ENCODE results near the gene GLTPD2.

DNA sequence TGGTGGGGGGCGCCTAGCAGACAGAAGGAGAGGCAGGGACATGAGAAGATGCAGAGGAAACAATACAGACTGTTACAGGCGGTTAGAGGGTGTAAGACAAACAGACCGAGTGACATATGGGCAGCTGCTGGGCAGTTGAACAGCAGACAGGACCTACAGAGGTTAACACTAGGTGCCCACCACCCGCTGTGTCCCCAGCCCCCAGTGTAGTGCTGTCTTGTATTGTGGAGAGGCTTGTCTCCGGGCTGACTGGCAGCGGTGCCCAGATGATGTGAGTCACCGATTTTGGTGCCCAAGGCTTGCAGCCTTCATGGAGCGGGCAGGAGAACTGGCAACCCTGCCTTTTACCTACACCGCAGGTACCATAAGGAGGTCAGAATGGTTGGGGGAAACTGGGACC lies 46.6 kb upstream of the GLTPD2 start:
- TF ChIP-seq, protein P1, sequence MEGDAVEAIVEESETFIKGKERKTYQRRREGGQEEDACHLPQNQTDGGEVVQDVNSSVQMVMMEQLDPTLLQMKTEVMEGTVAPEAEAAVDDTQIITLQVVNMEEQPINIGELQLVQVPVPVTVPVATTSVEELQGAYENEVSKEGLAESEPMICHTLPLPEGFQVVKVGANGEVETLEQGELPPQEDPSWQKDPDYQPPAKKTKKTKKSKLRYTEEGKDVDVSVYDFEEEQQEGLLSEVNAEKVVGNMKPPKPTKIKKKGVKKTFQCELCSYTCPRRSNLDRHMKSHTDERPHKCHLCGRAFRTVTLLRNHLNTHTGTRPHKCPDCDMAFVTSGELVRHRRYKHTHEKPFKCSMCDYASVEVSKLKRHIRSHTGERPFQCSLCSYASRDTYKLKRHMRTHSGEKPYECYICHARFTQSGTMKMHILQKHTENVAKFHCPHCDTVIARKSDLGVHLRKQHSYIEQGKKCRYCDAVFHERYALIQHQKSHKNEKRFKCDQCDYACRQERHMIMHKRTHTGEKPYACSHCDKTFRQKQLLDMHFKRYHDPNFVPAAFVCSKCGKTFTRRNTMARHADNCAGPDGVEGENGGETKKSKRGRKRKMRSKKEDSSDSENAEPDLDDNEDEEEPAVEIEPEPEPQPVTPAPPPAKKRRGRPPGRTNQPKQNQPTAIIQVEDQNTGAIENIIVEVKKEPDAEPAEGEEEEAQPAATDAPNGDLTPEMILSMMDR (IDR thresholded peaks at IDR 0.05) = no peak
- TF ChIP-seq ZFX (IDR thresholded peaks at IDR 0.05; ENCODE audit: borderline replicate concordance) = no peak
